IMR-90 (cell line): ENCODE results near the gene ABCB4. TPM values are rescaled to one million over a fixed set of nuclear protein-coding genes. Genes with fewer than 3 reads are reported as not detected.

Experiments
- ATAC-seq: fragments of 200-7000 bp; cut with Tn5 transposase; 2 replicates; pipeline ENCODE4 v1.9.1; 2020; ENCODE audit warnings: low read depth, mild to moderate bottlenecking, moderate library complexity
- BruUV-seq: library from RNA; stranded (reverse); fragments of 400-500 nt; replicated peaks from 2 replicates; lab custom pipeline; 2021; lab: Mats Ljungman, UMichigan
- CTCF ChIA-PET: fragments of 300-600 bp; formaldehyde crosslinking; extraction: SDS; loops from one replicate; lab custom pipeline; 2021; ENCODE audit warnings: antibody characterized with exemption; lab: Yijun Ruan, JAX
- POLR2A ChIA-PET: fragments of 300-600 bp; sonication (Branson Sonifier 250); formaldehyde crosslinking; loops from one replicate; lab custom pipeline; 2022; ENCODE audit warnings: antibody characterized with exemption; ENCODE audit not compliant: unreplicated experiment; lab: Charles Lee
- DNase-seq: peaks from one replicate; pipeline ENCODE4 v3.0.0; 2013
- H2AFZ ChIP-seq: replicated peaks from 2 replicates; pipeline ENCODE3; 2013; ENCODE audit warnings: low read length, mild to moderate bottlenecking; ENCODE audit not compliant: poor library complexity
- H2AK5ac ChIP-seq: 2 replicates; pipeline ENCODE4 v1.6.1; 2013; ENCODE audit warnings: low read depth, low read length, inconsistent platforms
- H2AK9ac ChIP-seq: replicated peaks from 2 replicates; pipeline ENCODE3; 2013; ENCODE audit warnings: mild to moderate bottlenecking, low read depth, low read length, moderate library complexity; ENCODE audit not compliant: poor library complexity
- H2BK120ac ChIP-seq: 2 replicates; pipeline ENCODE4 v1.6.1; 2013; ENCODE audit warnings: low read depth, low read length, inconsistent platforms
- H2BK15ac ChIP-seq: 3 replicates; pipeline ENCODE4 v1.6.1; 2013; ENCODE audit warnings: low read depth, low read length, inconsistent platforms
- H2BK20ac ChIP-seq: 2 replicates; pipeline ENCODE4 v1.6.1; 2013; ENCODE audit warnings: low read depth, mild to moderate bottlenecking, inconsistent platforms, low read length, moderate library complexity
- H2BK5ac ChIP-seq: 2 replicates; pipeline ENCODE4 v1.6.1; 2013; ENCODE audit warnings: mild to moderate bottlenecking, low read depth, low read length, inconsistent platforms; ENCODE audit not compliant: poor library complexity, severe bottlenecking
- H3K14ac ChIP-seq: replicated peaks from 2 replicates; pipeline ENCODE4 v1.6.1; 2013; ENCODE audit warnings: low read depth, low read length, inconsistent platforms
- H3K18ac ChIP-seq: 2 replicates; pipeline ENCODE4 v1.6.1; 2013; ENCODE audit warnings: low read depth, low read length, control low read depth
- H3K23ac ChIP-seq: 2 replicates; pipeline ENCODE4 v1.6.1; 2013; ENCODE audit warnings: low read depth, low read length, inconsistent platforms
- H3K27ac ChIP-seq: 2 replicates; pipeline ENCODE4 v1.5.1; 2013; ENCODE audit warnings: mild to moderate bottlenecking, control low read depth, low read length; ENCODE audit not compliant: insufficient read depth
- H3K27me3 ChIP-seq: 2 replicates; pipeline ENCODE4 v1.6.1; 2013; ENCODE audit warnings: low read length; ENCODE audit not compliant: control insufficient read depth, insufficient read depth
- H3K36me3 ChIP-seq: 2 replicates; pipeline ENCODE4 v1.6.1; 2013; ENCODE audit warnings: low read length, mixed read lengths; ENCODE audit not compliant: control insufficient read depth, insufficient read depth
- H3K4ac ChIP-seq: 2 replicates; pipeline ENCODE4 v1.6.1; 2013; ENCODE audit warnings: low read depth, low read length, inconsistent platforms
- H3K4me1 ChIP-seq: 2 replicates; pipeline ENCODE4 v1.6.1; 2013; ENCODE audit warnings: low read length, mixed read lengths; ENCODE audit not compliant: control insufficient read depth, insufficient read depth
- H3K4me2 ChIP-seq: 2 replicates; pipeline ENCODE4 v1.6.1; 2013; ENCODE audit warnings: low read depth, mild to moderate bottlenecking, control low read depth, low read length, moderate library complexity
- H3K4me3 ChIP-seq: 2 replicates; pipeline ENCODE4 v1.5.1; 2013; ENCODE audit warnings: low read depth, mild to moderate bottlenecking, control low read depth, low read length, moderate library complexity; ENCODE audit not compliant: insufficient read depth
- H3K56ac ChIP-seq: 2 replicates; pipeline ENCODE4 v1.6.1; 2013; ENCODE audit warnings: low read length, inconsistent platforms; ENCODE audit not compliant: insufficient read depth; ENCODE audit errors: extremely low read depth
- H3K79me1 ChIP-seq, 2 experiments: 2 replicates each; pipeline ENCODE4 v1.6.1; 2013; ENCODE audit warnings: low read length in 2 of 2, inconsistent platforms in 1 of 2, low read depth in 1 of 2
- H3K9ac ChIP-seq: 2 replicates; pipeline ENCODE4 v1.6.1; 2013; ENCODE audit warnings: low read depth, low read length, control low read depth
- H3K9me1 ChIP-seq: 2 replicates; pipeline ENCODE4 v1.6.1; 2013; ENCODE audit warnings: low read length, inconsistent platforms; ENCODE audit not compliant: insufficient read depth
- H3K9me3 ChIP-seq: 2 replicates; pipeline ENCODE4 v1.6.1; 2013; ENCODE audit warnings: low read length; ENCODE audit not compliant: control insufficient read depth, insufficient read depth
- H4K20me1 ChIP-seq: 2 replicates; pipeline ENCODE4 v1.6.1; 2013; ENCODE audit warnings: low read length, inconsistent platforms; ENCODE audit not compliant: insufficient read depth
- H4K5ac ChIP-seq: 2 replicates; pipeline ENCODE4 v1.6.1; 2013; ENCODE audit warnings: mild to moderate bottlenecking, low read depth, low read length, control low read depth
- H4K8ac ChIP-seq, 2 experiments: 2 replicates each; pipeline ENCODE4 v1.6.1; 2013; ENCODE audit warnings: low read depth in 2 of 2, low read length in 2 of 2, control low read depth in 1 of 2, inconsistent platforms in 1 of 2
- H4K91ac ChIP-seq: 2 replicates; pipeline ENCODE4 v1.6.1; 2013; ENCODE audit warnings: low read depth, low read length, inconsistent platforms; ENCODE audit not compliant: insufficient read depth
- BHLHE40 ChIP-seq: fragments of 150-350 bp; IDR thresholded peaks from 2 replicates; pipeline ENCODE4 v1.6.1; 2016; ENCODE audit warnings: mild to moderate bottlenecking, low read depth, low read length
- CEBPB ChIP-seq: IDR thresholded peaks from 2 replicates; pipeline ENCODE4 v1.6.1; 2012; ENCODE audit warnings: low read depth, low read length, improper control_type of control experiment
- CHD1 ChIP-seq: IDR thresholded peaks from 2 replicates; pipeline ENCODE4 v1.6.1; 2012; ENCODE audit warnings: low read depth, low read length, improper control_type of control experiment
- CTCF ChIP-seq: conservative IDR thresholded peaks from 2 replicates; pipeline ENCODE4 v1.5.1; 2012; ENCODE audit warnings: mild to moderate bottlenecking, low read depth, low read length, improper control_type of control experiment
- ELK1 ChIP-seq: fragments of 150-350 bp; IDR thresholded peaks from 2 replicates; pipeline ENCODE4 v1.6.1; 2016; ENCODE audit warnings: low read depth, mild to moderate bottlenecking, low read length, moderate library complexity, borderline replicate concordance
- FOS ChIP-seq: fragments of 150-350 bp; IDR thresholded peaks from 2 replicates; pipeline ENCODE4 v1.6.1; 2016; ENCODE audit warnings: low read depth, low read length
- MAFK ChIP-seq: IDR thresholded peaks from 2 replicates; pipeline ENCODE4 v1.6.1; 2012; ENCODE audit warnings: low read depth, low read length, improper control_type of control experiment
- MAZ ChIP-seq: IDR thresholded peaks from 2 replicates; pipeline ENCODE4 v1.6.1; 2012; ENCODE audit warnings: low read depth, mild to moderate bottlenecking, low read length, improper control_type of control experiment, moderate library complexity, borderline replicate concordance
- MXI1 ChIP-seq: IDR thresholded peaks from 2 replicates; pipeline ENCODE4 v1.6.1; 2012; ENCODE audit warnings: low read depth, mild to moderate bottlenecking, low read length, moderate library complexity, borderline replicate concordance
- NFE2L2 ChIP-seq: fragments of 150-350 bp; IDR thresholded peaks from 2 replicates; pipeline ENCODE4 v1.6.1; 2016; ENCODE audit warnings: low read depth, mild to moderate bottlenecking, low read length
- POLR2A ChIP-seq: IDR thresholded peaks from 2 replicates; pipeline ENCODE4 v1.6.1; 2012; ENCODE audit warnings: mild to moderate bottlenecking, low read depth, low read length
- RAD21 ChIP-seq: IDR thresholded peaks from 2 replicates; pipeline ENCODE4 v1.6.1; 2012; ENCODE audit warnings: low read length, improper control_type of control experiment
- RCOR1 ChIP-seq: IDR thresholded peaks from 2 replicates; pipeline ENCODE4 v1.6.1; 2012; ENCODE audit warnings: mild to moderate bottlenecking, low read length, improper control_type of control experiment; ENCODE audit not compliant: insufficient replicate concordance
- RFX5 ChIP-seq: IDR thresholded peaks from 2 replicates; pipeline ENCODE4 v1.8.0; 2012; ENCODE audit warnings: low read depth, mild to moderate bottlenecking, low read length, moderate library complexity
- SMC3 ChIP-seq: fragments of 150-350 bp; IDR thresholded peaks from 2 replicates; pipeline ENCODE4 v1.6.1; 2016; ENCODE audit warnings: low read depth, mild to moderate bottlenecking, antibody characterized with exemption, low read length, moderate library complexity
- USF2 ChIP-seq: fragments of 150-350 bp; IDR thresholded peaks from 2 replicates; pipeline ENCODE4 v1.6.1; 2017; ENCODE audit warnings: mild to moderate bottlenecking, antibody characterized with exemption, low read length, low read depth
- WGBS, 2 experiments: methylation state at CpG; one replicate each; pipeline versions ENCODE4 v1.1.5 to v1.1.7; 2013; ENCODE audit warnings: missing lambda C conversion rate in 2 of 2; ENCODE audit not compliant: insufficient read length in 1 of 2; ENCODE audit errors: extremely low coverage in 2 of 2; 5-methylcytosine and 5-hydroxymethylcytosine counted together
- dilution Hi-C: fragments of 300-500 bp; cut with HindIII; formaldehyde crosslinking; loops from one replicate; pipeline ENCODE4 v1.14.3; 2018; ENCODE audit warnings: low sequenced_read_pairs; ENCODE audit not compliant: unreplicated experiment
- in situ Hi-C: fragments of 300-500 bp; cut with MboI; formaldehyde crosslinking; loops from 3 replicates; pipeline ENCODE4 v1.14.3; 2019; ENCODE audit warnings: low sequenced_read_pairs, inconsistent platforms, mixed read lengths
- intact Hi-C: fragments of 100-400 bp; cut with micrococcal nuclease; formaldehyde crosslinking; loops from 2 replicates; pipeline ENCODE4 v1.10.0; 2022
- polyA plus RNA-seq, 3 experiments: library from polyadenylated mRNA; depleted of rRNA; stranded (reverse); fragments of >200 nt; gene quantifications; 2 replicates each; pipeline ENCODE4 v1.2.3, GENCODE V29; 2012; ENCODE audit warnings: low replicate concordance in 1 of 3
- total RNA-seq: library from RNA; depleted of rRNA; stranded (reverse); fragments of >200 nt; gene quantifications from 2 replicates; pipeline ENCODE4 v1.2.3, GENCODE V29; 2012

ABCB4 gene
- total and polyA plus RNA-seq, 2 of the 4 experiments (the other 2 are of a cell fraction): not detected

- Histone ChIP-seq H3K23ac (no peak overlapping the region), H2AFZ (no peak overlapping the region), H3K79me1 (no peaks in the 10 kb centered on the region), H3K4me1 (no peaks in the 10 kb centered on the region; the same call in none of the 2 replicates), H3K27ac (no peak overlapping the region), H4K5ac (no peak overlapping the region), H3K18ac (no peak overlapping the region), H3K4me3 (no peak overlapping the region), H2AK9ac (no peak overlapping the region), H3K36me3 (no peaks in the 10 kb centered on the region), H3K4ac (no peak overlapping the region), H4K8ac (no peak overlapping the region), H3K4me2 (no peak overlapping the region), H3K56ac (no peak overlapping the region), H3K9me3 (no peaks in the 10 kb centered on the region), H3K9ac (no peak overlapping the region), H2BK5ac (no peak overlapping the region), H2BK20ac (no peak overlapping the region), H3K27me3 (peaks cover 2% of the 10 kb centered on the region), H3K14ac (no peak overlapping the region), H2BK120ac (no peak overlapping the region), H4K91ac (no peak overlapping the region), H3K9me1 (no peaks in the 10 kb centered on the region), H2AK5ac (no peak overlapping the region), H2BK15ac (no peak overlapping the region), H4K20me1 (no peaks in the 10 kb centered on the region)
- dilution Hi-C loops: no loop called here
- intact Hi-C loops: loop anchor here (5.0 kb wide), 1 partner anchor 688 kb away; no protein-coding TSS in a partner anchor
- CTCF ChIA-PET: no interaction called here
- no peak for DNase-seq
- in situ Hi-C loops: loop anchor here (25.0 kb wide), 1 partner anchor 487 kb away; no protein-coding TSS in a partner anchor
- ATAC-seq: no peak
- TF ChIP-seq MAFK: no peak
- TF ChIP-seq POLR2A: no peak
- TF ChIP-seq RAD21: no peak
- no peak for TF ChIP-seq FOS
- no peak for TF ChIP-seq MAZ
- TF ChIP-seq CTCF: no peak
- TF ChIP-seq SMC3: no peak
- no peak for TF ChIP-seq RFX5
- TF ChIP-seq CHD1: no peak
- TF ChIP-seq NFE2L2: no peak
- no peak for TF ChIP-seq RCOR1
- no peak for TF ChIP-seq MXI1
- no peak for TF ChIP-seq CEBPB
- no peak for TF ChIP-seq ELK1
- no peak for TF ChIP-seq BHLHE40
- TF ChIP-seq USF2: no peak
- no TSS peak for BruUV-seq
- POLR2A ChIA-PET: no interaction called here
- no CpG with 5 or more reads among the region's 5 CpGs for WGBS, 2 experiments
Observed at GRCh38 chr7:87424075-87424474, 51.4 kb downstream of the ABCB4 start.
